HG02852 (cell line): ENCODE data around the gene PNRC2.
"Not testable (repeated sequence)": the region's sequence is repeated elsewhere in the genome, so short reads cannot be mapped to it uniquely, and the experiment has no call there.

Source experiments
- ATAC-seq: cut with Tn5 transposase; IDR thresholded peaks from one replicate; pipeline ENCODE4 v1.9.1; 2021; ENCODE audit warnings: mild to moderate bottlenecking, moderate library complexity; ENCODE audit not compliant: unreplicated experiment

The PNRC2 gene

DNA sequence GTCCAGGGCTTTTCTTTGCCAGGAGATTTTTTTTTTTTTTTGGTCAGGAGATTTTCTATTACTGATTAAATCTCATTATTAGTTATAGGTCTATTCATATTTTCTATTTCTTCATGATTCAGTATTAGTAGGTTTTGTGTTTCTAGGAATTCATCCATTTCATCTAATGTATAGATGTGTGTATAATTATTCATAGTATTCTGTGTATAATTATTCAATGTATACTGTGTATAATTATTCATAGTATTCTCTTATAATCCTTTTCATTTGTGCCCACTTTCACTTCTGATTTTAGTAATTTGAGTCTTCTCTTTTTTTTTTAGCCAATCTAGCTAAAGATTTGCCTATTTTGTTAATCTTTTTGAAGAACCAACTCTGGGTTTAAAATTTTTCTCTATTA lies 12.3 kb upstream of the PNRC2 start:
- no peak for ATAC-seq

DNA sequence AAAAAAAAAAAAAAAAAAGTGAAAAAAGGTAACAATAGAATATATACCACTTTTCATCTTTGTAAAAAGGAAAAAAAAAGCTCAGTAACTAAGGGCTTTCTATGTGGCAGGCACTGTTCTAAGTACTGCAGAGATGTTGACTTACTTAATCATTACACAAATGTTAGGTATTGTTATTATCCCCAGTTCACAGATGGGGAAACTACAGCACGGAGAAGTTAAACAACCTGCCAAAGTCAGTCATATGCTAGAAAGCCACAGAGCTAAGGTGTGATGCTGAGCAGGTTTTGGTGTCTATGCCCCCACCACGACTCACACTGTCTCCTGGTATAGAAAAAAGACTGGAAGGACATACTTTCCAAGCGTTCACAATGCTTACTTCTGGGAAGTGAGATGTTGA lies 6.6 kb upstream of the PNRC2 start:
- no peak for ATAC-seq

GRCh38 chr1:23957096-23957495 lies 2.5 kb upstream of the PNRC2 start:
- no peak for ATAC-seq

DNA sequence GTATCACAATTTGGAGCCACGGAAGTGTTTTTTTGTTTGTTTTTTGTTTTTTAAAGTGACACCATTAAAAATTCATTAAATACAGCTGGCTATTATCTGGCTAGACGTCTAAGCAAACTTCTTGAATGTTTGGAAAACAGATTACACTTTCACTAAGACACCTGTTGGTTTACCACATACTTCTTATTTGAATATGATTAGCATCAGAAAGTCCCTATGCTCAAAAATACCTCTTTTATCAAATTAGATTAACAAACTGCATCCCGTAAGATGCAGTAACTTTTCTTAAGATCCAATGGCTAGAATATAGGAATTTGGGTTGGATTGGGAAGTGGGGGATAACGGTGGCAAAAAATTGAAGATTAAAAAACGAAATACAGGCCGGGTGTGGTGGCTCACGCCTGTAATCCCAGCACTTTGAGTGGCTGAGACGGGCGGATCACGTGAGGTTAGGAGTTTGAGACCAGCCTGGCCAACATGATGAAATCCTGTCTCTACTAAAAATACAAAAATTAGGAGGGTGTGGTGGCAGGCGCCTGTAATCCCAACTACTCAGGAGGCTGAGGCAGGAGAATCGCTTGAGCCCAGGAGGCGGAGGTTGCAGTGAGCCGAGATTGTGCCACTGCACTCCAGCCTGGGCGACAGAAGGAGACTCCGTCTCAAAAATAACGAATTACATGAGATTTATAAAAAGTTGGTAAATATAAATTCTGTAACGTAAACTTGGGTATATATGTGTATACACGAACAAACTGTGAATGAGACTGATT lies 1.4 kb upstream of the PNRC2 start:
- not testable (repeated sequence) for ATAC-seq

- ATAC-seq = peak; percentile 63
These were observed 693 bp upstream of the PNRC2 start for GRCh38 chr1:23958810-23959460.

GRCh38 chr1:23960291-23961020 lies 828 bp downstream of the PNRC2 start:
- ATAC-seq = no peak

GRCh38 chr1:23963617-23964234 lies 4.1 kb downstream of the PNRC2 start:
- no peak for ATAC-seq

- no peak for ATAC-seq
These were observed 4.6 kb downstream of the PNRC2 start for GRCh38 chr1:23964235-23964668.

- no peak for ATAC-seq
These were observed 5.4 kb downstream of the PNRC2 start for GRCh38 chr1:23964790-23965740.

DNA sequence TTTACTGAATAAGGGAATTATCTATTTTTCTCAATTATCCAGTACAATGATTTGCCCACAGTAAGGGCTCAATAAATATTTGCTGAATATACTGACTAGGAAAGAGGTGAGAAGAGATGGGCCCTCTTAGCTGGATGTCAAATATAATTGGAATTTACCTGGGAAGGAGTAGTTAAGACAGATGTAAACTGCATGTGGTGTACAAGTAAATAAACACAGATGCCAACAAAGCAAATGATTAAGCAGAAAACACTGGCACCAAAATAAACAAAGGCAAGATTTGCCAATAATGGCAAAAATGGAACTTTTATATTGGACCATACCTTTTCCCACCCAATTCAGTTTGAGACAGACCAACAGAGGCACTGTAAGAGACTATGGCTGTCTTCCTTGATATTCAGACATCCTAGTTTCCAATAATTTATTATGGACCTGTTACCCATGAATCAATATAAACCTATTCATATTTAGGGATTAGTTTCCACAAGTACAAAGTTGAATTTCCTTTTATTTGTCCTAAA lies 7.4 kb downstream of the PNRC2 start:
- ATAC-seq = no peak

DNA sequence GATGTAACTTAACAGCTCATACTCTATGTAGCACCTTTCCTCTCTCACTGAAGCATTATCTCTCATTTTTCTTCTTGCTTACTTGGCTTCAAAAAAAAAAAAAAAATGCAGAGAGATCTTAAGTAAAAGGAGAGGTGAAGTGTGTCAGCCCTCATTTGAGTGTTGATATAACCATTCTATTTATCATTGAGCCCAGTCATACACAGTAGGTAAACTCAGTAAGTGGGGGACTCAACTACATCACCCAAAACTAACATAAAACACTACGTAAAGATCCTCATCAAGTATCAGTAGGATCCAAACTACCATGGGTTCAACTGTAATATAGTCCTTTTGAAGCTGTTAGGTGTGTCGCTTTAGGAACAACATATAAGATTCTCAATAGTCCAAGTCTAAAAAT lies 8.2 kb downstream of the PNRC2 start:
- no peak for ATAC-seq

GRCh38 chr1:23977187-23977853 lies 17.7 kb downstream of the PNRC2 start:
- ATAC-seq = no peak

GRCh38 chr1:23977854-23978191 lies 18.2 kb downstream of the PNRC2 start:
- no peak for ATAC-seq

DNA sequence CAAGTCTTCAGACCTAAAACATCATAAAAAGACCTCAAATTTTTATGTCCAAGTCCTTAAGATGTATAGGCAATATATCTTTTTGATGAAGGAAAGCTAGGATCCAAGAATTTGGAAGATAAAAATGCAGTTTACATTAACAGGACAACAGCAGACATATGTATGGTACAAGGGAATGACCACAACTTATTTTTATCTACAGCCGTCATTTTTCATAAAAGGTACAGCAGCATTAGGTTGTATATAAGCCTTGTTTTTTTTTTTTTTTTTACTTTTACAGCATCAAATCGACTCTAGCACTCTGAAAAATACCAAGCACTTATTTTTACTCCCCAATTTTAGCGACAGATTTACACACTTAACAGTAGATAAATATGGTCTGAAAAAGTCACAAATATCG lies 19.2 kb downstream of the PNRC2 start:
- no peak for ATAC-seq

DNA sequence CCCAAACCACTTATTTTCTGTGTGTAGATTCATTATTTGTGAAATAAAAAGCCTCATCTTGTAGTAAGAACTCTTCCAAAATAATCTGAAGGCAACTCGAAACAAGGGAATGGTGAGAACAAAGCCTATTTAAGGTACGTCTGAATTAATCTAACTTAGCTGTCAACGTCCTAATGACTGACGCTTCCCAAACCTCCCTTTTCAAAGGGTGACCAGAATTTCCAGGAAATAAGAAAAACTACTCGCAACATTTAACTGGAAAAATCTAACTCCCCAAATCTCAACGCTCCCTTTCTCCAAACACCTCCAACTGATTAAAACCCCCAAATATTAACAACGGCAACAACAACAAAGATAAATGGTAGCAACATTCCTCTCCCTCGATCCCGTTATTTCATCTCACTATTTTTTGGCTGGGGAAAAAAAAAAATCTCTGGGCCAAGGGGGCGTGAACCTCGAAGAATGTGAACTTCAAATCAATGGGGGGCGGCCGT lies 19.8 kb downstream of the PNRC2 start:
- ATAC-seq = no peak

DNA sequence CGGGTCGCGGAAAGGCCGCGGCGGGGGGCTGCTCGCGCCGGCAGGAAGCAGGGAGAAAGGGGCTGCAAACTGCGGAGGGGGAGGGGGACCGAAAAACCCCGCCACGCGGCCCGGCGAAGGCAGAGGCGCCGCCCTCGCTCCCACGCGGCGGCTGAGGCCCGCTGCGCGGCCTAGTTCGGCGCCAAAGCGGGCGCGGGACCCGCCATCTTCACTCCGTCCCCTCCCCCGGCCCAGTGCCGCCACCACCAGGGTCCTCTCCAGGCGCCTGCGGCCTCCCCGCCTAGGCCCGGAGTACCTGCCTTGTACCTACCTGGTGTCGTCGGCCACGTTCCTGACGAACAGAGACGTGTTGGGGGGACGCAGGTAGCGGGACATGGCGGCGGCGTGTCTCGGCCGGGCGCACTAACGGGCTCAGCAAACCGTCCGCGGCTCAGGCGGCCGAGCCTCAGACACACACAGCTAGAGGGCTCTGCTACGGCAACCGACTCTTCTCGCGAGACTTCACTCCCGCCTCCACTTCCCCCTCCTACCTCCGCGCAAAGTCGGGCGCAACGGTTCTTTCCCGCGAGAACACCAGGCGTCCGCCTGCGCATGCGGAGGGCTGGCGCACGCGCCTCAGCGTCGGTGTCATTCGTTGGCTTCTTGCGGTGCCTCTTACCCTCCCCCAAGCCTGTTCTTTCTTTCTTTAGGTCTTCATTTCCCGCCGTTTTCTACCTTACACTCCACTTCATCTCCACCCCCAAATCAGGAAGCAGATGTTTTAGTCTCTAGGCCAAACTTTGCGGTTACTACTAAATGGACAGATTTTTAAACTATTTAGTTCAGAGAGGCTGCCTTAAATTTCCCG lies 20.5 kb downstream of the PNRC2 start, which contains the start of gene SRSF10:
TSS of gene SRSF10 (minus strand) at position 447 of the 847 bp plus-strand sequence. CDS start at position 375, 72 bp downstream.
- peak; percentile 84 for ATAC-seq

DNA sequence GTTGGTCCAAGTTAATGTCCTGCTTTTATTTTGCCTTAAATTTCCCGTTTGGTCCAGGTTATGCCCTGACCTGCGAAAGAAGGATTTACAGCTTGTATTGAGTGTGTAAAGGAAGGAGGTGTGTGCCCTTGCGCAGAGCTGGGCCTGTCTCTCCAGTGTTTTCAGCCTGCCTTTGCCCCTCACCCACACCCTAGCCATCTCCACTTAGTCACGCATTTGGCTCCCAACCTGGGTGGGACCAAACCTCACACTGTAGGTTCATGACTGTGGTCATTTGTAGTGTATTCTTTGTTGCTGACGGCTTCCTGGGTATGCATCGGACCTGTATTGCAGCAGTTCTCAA lies 21.1 kb downstream of the PNRC2 start:
- peak; percentile 35 for ATAC-seq

DNA sequence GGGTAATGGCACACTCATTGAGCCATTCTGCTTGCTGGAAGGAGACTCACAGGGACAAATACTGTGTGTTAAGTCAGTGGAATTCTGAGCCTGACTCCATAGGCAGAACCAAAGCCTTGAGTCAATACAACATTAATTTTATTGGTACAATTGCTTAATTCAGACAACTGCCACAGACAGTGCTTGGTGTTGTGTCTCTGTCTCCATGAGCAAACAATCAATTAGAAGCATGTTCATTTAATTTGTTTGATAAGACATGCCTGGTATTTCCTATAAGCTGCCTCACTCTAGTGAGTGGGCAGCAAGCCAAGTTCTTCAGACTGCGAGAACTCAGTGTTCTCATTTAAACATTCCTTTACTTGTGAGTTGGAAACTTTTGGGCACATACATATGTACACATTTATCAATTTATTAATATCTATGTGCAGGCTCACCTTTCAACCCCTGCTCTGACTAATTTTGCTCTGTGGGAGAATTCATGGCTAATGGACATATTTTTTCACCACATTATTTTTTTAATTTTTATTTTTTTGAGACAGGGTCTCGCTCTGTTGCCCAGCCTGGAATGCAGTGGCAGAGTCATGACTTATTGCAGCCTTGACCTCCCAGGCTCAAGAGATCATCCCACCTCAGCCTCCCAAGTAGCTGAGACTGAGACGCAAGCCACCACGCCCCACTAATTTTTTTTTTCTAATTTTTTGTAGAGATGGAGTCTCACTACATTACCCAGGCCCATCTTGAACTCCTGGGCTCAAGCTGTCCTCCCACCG lies 25.0 kb downstream of the PNRC2 start:
- ATAC-seq = no peak
